Measurements from ENCODE around the gene FILIP1L.

DNA sequence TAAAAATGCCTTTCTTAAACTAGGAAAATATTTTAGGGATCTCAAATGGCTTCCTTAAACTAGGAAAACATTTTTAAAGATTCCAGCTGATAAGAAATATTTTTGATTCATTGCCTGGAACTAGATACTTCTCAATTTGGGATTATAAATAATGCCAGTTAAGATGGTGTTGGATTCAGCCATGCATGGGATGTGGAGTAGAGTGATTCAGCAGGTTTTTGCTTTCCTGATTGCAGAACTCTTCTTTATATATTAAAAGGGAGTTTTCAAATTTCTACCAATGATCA lies 15.6 kb downstream of the FILIP1L start:
- TF ChIP-seq CTCF (IDR thresholded peaks at IDR 0.05) (no peak), EP300 (IDR thresholded peaks at IDR 0.05) (no peak)
